PFSK-1 (cell line): ENCODE data around the gene RNF175.

Experiments
- POLR2AphosphoS5 ChIP-seq: IDR thresholded peaks from 2 replicates; pipeline ENCODE4 v1.6.1; 2012; ENCODE audit warnings: low read depth, mild to moderate bottlenecking, control low read depth, low read length, moderate library complexity
- SIN3A ChIP-seq: IDR thresholded peaks from 2 replicates; pipeline ENCODE4 v1.6.1; 2012; ENCODE audit warnings: mild to moderate bottlenecking, low read length, moderate library complexity, borderline replicate concordance; ENCODE audit not compliant: insufficient read depth

DNA sequence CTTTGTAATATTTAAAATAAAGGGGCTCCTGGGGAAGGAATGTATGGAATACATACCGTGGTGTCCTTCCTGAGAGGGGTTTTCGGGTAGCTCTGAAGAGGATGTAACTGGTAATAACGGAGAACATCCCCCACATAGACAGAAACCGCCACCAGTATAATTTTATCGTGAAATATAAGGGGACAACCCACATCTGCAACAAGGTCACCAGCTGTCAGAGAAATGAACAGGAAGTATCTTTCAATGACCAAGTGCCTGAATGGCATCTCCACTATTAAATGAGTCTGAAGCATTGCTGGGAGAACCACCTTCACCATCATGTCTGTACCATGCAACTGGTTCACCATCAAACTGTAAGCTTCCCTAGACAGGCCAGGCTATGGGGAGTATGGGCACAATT lies 31.7 kb downstream of the RNF175 start:
- TF ChIP-seq SIN3A (no peak), POLR2AphosphoS5 (no peak)
